ENCODE results near the gene FHL3. TPM values are rescaled to one million over a fixed set of nuclear protein-coding genes. Genes with fewer than 3 reads are reported as not detected.

The FHL3 gene
- total and polyA plus RNA-seq, 9 of the 15 experiments (the other 6 are each of a cell fraction or from before 2014, with no cell fraction given), result 6.1 to 144 (median 34.1) TPM

DNA sequence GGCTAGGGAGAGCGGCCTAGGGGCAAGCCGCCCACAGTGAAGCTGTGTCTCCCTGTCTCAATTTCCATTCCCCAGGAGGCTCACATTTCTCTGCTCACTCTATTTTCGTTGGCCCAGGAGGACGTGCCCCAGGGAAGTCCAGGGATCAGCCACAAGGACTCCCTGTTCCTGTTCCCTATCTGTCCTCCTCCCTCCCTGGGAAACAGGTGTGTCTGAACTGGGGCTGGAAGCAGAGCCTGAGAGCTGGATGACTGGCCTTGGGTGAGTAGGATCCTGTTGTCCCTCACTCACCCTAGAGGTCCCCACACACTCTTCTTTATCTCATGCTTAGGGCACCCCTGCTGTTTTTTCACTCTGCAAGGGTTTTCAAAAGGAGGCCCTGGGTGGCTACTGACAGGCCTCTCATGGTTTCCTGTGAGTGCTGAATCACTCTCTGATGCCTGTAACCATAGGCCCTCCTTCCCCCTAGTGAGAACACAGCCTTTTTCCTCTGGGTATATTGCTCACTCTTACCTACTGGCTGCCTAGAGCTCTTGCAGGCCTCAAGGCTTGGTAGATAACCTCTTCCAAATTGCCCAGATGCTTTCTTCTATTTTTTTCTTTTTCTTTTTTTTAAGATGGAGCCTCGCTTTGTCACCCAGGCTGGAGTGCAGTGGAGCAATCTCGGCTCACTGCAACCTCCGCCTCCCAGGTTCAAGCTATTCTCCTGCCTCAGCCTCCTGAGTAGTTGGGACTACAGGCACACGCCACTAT lies 4.0 kb upstream of the FHL3 start (continued):
- TF ChIP-seq, protein P1, sequence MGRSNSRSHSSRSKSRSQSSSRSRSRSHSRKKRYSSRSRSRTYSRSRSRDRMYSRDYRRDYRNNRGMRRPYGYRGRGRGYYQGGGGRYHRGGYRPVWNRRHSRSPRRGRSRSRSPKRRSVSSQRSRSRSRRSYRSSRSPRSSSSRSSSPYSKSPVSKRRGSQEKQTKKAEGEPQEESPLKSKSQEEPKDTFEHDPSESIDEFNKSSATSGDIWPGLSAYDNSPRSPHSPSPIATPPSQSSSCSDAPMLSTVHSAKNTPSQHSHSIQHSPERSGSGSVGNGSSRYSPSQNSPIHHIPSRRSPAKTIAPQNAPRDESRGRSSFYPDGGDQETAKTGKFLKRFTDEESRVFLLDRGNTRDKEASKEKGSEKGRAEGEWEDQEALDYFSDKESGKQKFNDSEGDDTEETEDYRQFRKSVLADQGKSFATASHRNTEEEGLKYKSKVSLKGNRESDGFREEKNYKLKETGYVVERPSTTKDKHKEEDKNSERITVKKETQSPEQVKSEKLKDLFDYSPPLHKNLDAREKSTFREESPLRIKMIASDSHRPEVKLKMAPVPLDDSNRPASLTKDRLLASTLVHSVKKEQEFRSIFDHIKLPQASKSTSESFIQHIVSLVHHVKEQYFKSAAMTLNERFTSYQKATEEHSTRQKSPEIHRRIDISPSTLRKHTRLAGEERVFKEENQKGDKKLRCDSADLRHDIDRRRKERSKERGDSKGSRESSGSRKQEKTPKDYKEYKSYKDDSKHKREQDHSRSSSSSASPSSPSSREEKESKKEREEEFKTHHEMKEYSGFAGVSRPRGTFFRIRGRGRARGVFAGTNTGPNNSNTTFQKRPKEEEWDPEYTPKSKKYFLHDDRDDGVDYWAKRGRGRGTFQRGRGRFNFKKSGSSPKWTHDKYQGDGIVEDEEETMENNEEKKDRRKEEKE (IDR thresholded peaks at IDR 0.05; ENCODE audit: borderline replicate concordance in 1 of 2, control insufficient read depth in 1 of 2, low read depth in 2 of 2, low read length in 1 of 2), result peak in 1 of 2 experiments; percentile 26; a peak in 1 of 4 replicates
- TF ChIP-seq HDGF (IDR thresholded peaks at IDR 0.05) (0 out of 2 replicates have a peak, but pooled peaks have one; percentile 27), PTRF (tag; IDR thresholded peaks at IDR 0.05) (no peak; the same call in 1 of the 2 replicates), JUND (IDR thresholded peaks at IDR 0.05; ENCODE audit: borderline replicate concordance, low read depth, low read length) (peak; percentile 75), JUND (tag; IDR thresholded peaks at IDR 0.05; ENCODE audit: borderline replicate concordance, low read depth, low read length) (peak; percentile 72; the same call in 2 of the 3 replicates), ESRRA (IDR thresholded peaks at IDR 0.05; ENCODE audit: borderline replicate concordance, low read depth) (no peak), ZFPM2 (CRISPR knock-in tag; IDR thresholded peaks at IDR 0.05) (no peak), SIRT6 (IDR thresholded peaks at IDR 0.05; ENCODE audit: low read depth, low read length) (no peak), HNRNPUL1 (IDR thresholded peaks at IDR 0.05; ENCODE audit: low read length) (no peak), ILF3 (IDR thresholded peaks at IDR 0.05; ENCODE audit: borderline replicate concordance) (no peak), MCM5 (IDR thresholded peaks at IDR 0.05; ENCODE audit: low read depth) (no peak), FOXK2 (conservative IDR thresholded peaks at IDR 0.05 in 1 of 2, IDR thresholded peaks at IDR 0.05 in 1 of 2; ENCODE audit: low read depth in 2 of 2) (peak; percentile 51 to 57; a peak in 3 of 4 replicates), TEAD4 (IDR thresholded peaks at IDR 0.05; ENCODE audit: low read length) (peak; percentile 27; the same call in 1 of the 2 replicates), TEAD4 (CRISPR knock-in tag; IDR thresholded peaks at IDR 0.05; ENCODE audit: borderline replicate concordance) (no peak), RB1 (IDR thresholded peaks at IDR 0.05; ENCODE audit: low read depth) (peak; percentile 49; the same call in 1 of the 2 replicates), ESRRB (CRISPR knock-in tag; IDR thresholded peaks at IDR 0.05; ENCODE audit: borderline replicate concordance) (no peak), MEF2D (tag; conservative IDR thresholded peaks at IDR 0.05; ENCODE audit: low read depth) (no peak), ZNF699 (CRISPR knock-in tag; IDR thresholded peaks at IDR 0.05; ENCODE audit: insufficient replicate concordance) (no peak), HEY1 (CRISPR knock-in tag; IDR thresholded peaks at IDR 0.05; ENCODE audit: borderline replicate concordance) (no peak), EWSR1 (IDR thresholded peaks at IDR 0.05; ENCODE audit: borderline replicate concordance, low read depth, partially characterized antibody) (no peak), PHB2 (IDR thresholded peaks at IDR 0.05; ENCODE audit: low read depth) (no peak), MAFF (IDR thresholded peaks at IDR 0.05; ENCODE audit: low read length) (peak; percentile 90)
- TF ChIP-seq, protein P2, sequence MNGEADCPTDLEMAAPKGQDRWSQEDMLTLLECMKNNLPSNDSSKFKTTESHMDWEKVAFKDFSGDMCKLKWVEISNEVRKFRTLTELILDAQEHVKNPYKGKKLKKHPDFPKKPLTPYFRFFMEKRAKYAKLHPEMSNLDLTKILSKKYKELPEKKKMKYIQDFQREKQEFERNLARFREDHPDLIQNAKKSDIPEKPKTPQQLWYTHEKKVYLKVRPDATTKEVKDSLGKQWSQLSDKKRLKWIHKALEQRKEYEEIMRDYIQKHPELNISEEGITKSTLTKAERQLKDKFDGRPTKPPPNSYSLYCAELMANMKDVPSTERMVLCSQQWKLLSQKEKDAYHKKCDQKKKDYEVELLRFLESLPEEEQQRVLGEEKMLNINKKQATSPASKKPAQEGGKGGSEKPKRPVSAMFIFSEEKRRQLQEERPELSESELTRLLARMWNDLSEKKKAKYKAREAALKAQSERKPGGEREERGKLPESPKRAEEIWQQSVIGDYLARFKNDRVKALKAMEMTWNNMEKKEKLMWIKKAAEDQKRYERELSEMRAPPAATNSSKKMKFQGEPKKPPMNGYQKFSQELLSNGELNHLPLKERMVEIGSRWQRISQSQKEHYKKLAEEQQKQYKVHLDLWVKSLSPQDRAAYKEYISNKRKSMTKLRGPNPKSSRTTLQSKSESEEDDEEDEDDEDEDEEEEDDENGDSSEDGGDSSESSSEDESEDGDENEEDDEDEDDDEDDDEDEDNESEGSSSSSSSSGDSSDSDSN (IDR thresholded peaks at IDR 0.05; ENCODE audit: borderline replicate concordance in 1 of 2, low read depth in 2 of 2, low read length in 2 of 2), result peak in 1 of 2 experiments; percentile 75; a peak in 3 of 4 replicates
